CD4-positive, alpha-beta T cell treated with Interleukin-4 for 4 hours (primary cell): ENCODE data around the gene CACNA2D4.
A peak's percentile ranks its signal among the peaks of the same experiment; 100 is the strongest.
"Not testable (repeated sequence)": the region's sequence is repeated elsewhere in the genome, so short reads cannot be mapped to it uniquely, and the experiment has no call there.

Experiments
- DNase-seq: peaks from one replicate; pipeline ENCODE4 v3.0.0-alpha.2; 2020

The CACNA2D4 gene, protein sequence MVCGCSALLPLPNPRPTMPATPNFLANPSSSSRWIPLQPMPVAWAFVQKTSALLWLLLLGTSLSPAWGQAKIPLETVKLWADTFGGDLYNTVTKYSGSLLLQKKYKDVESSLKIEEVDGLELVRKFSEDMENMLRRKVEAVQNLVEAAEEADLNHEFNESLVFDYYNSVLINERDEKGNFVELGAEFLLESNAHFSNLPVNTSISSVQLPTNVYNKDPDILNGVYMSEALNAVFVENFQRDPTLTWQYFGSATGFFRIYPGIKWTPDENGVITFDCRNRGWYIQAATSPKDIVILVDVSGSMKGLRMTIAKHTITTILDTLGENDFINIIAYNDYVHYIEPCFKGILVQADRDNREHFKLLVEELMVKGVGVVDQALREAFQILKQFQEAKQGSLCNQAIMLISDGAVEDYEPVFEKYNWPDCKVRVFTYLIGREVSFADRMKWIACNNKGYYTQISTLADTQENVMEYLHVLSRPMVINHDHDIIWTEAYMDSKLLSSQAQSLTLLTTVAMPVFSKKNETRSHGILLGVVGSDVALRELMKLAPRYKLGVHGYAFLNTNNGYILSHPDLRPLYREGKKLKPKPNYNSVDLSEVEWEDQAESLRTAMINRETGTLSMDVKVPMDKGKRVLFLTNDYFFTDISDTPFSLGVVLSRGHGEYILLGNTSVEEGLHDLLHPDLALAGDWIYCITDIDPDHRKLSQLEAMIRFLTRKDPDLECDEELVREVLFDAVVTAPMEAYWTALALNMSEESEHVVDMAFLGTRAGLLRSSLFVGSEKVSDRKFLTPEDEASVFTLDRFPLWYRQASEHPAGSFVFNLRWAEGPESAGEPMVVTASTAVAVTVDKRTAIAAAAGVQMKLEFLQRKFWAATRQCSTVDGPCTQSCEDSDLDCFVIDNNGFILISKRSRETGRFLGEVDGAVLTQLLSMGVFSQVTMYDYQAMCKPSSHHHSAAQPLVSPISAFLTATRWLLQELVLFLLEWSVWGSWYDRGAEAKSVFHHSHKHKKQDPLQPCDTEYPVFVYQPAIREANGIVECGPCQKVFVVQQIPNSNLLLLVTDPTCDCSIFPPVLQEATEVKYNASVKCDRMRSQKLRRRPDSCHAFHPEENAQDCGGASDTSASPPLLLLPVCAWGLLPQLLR

DNA sequence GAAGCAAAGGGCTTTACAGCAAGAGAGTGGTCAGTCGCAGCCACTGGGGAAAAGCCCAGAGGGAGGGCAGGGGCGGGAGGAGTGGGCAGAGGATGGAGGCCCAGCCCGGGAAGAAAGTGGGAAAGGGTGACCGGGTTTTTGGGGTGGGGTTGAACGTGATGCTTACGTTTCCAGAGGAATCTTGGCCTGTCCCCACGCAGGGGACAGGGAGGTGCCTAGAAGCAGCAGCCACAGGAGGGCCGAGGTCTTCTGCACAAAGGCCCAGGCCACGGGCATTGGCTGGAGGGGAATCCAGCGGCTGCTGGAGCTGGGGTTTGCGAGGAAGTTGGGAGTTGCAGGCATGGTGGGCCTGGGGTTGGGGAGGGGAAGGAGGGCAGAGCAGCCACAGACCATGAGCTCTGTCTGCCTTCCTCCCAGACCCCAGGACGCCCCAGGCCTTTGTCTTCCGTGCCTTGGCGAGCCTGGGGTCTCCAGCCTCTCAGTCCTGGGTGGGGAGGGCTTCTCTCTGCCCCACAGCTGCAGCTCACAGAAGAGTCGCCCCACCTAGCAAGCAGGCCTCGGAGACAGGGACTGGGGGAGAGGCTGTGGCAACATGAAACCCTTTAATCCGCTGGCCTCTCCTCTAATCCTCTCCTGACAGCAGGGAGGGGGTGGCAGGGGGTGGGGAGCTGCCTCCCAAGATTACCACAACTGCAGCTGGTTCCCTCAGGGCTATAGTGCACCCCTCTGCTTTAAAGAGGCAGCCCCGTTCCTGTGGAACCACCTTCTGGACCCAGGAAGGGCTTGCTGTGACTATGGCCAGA, at the start of gene CACNA2D4:
Gene CACNA2D4 (minus strand): TSS at position 572 of the 803 bp plus-strand sequence. CDS start 179 bp downstream, at position 393.
- DNase-seq = no peak

DNA sequence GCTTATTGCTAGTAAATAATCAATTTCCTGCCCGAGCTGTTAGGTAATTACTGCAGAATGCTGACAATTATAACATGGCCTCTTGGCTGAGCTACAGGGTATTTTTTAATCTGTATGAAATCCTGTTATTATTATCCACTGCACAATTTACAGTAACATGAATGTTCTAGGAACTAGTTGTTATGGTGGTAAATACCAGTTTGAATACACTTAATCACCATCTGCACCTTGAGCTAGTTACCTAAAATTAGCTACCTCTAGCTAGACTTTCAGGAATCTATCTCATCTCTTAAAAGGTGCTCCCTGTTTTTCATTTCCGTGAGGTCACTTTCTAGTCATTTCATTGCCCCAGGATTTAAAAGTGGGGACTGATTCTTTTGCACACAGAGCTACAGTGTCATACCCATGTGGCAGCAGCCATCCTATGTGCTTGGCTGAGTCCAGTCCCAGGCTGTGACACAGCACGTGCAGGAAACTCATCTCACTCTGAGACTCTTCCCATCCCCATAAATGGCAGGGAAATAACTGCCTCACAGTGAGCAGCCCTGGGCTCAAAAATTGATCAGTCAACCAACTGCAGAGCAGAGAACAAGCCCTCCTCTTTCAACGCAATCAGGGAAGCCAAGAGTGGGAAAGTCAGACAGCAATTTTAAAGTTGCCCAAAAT, 48.2 kb upstream of the CACNA2D4 start:
- DNase-seq = no peak

DNA sequence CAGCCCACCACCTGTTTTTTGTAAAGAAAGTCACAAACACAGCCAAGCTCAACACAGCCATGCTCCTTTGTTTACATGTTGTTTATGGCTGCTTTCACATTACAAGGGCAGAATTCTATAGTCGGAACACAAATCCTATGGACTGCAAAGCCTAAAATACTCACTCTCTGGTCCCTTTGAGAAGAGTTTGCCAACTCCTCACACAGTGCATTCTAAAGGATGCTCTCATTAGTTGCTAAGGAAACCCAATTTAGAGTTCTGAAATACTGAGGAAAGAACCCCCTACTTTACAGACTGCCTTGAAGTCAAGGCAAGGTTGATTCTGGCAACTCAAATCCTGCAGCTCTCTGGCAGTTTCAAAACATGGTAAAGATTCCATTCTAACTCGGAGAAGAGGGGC, 47.5 kb upstream of the CACNA2D4 start:
- DNase-seq = no peak

DNA sequence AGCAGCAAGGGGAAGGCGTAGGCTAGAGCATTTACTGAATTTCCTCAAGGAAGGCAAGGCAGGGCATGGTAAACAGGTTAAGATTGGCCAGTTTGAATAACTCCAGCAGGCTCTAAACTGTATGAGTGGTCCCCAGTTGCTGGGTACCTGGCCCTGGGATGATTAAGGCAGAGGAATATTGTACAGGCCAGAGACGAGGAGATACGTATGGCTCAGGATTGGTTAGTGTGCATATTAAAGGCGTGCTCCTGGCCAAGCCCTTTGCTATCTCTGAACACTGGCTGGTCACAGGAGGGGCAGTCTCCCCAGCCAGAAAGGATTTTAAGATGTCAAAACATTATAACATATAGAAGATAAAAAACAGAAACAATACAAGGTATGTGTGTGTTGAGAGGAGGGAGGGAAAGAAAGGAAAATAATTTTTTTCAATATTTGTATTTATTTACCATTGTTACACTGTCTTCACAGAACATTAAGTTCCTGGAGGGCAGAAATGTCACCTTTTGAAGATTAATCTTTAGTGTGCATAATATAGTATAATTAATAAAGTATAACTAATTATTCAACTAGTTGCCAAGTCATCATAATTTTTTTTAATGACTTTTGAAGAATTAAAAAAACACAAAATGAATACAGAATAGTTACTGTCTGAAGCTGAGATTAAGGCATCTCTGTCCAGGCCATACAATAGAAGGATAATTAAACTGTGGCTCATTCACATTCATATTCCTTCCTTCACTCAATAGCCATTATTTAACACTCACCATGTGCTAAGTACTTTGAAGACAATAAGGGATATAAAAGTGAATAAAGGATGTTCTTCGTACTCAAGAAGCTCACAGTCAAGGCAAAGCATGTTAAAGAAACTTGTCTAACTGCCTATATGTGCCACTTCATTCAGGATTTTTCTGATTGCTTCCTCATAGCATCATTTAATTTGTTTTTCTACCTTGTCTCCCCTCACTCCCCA, 43.9 kb upstream of the CACNA2D4 start:
- no peak for DNase-seq

DNA sequence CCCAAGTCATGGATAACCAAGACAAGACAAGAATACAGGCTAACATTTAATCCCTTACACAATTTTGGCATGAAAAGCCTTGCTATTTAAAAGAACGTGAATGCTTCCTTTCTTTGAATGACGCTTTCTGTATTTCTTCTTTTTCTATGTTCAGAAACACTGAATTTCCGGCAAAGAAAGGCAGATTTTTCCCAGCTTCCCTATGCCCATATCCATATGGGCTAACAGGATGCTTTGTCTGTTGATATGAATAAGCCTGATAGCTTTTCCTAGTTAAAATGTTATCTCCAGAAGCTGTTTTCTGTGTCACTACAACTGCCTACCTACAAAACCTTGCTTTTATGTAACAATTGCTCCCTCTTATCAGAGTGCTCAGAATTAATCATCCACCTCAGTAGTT, 38.3 kb upstream of the CACNA2D4 start:
- no peak for DNase-seq

DNA sequence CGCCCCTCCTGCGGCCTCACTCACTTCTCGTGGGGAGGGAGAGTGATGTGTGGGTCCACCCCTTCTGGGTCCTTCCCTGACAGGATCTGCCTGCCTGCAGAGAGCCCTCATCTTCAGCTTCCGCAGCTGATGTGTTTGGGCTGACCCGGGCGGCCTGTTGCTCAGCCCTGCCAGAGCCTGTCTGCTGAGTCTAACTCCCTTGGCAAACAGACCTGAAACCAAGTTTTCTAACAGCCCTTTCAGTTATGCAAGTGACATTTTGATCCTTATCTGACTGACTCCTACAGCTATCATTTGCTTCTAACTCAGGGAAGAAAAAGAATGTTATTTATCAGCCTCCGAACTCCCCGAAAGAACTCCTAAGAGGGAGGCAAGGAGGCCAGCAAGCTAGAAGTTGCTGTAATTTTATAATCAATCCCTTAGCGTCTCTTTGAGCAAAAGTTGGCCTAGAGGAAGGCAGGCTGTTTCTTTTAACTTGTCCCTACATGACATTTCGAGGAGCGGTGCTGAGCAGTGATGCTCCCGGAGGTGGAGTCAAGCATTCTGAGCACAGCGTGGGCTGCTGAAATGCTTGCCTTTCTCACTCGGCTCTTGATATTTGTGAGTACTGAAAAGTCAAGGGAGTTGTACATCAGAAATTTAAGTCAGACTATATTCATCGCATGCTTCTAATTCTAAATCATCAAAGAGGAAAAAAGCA, 31.5 kb upstream of the CACNA2D4 start:
- DNase-seq = no peak

DNA sequence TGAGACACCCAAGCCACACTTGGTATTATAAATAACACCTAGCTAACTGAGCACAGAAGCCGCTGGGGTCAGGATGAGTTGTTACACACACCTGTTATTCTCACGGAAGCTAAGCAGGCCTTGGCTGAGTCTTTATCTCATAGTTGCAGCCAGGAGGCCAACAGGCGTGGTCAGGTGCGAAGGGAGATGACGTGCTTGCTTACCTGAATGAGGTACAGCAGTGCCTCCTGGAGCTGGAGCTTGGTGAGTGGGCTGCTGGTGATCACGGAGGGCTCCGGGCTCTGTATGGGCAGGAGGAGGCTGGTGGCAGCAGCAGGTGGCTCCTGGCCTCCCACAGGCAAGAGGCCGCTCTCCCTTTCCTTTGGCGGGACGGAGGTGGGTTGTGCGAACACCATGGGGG, 30.4 kb upstream of the CACNA2D4 start:
- DNase-seq = no peak

DNA sequence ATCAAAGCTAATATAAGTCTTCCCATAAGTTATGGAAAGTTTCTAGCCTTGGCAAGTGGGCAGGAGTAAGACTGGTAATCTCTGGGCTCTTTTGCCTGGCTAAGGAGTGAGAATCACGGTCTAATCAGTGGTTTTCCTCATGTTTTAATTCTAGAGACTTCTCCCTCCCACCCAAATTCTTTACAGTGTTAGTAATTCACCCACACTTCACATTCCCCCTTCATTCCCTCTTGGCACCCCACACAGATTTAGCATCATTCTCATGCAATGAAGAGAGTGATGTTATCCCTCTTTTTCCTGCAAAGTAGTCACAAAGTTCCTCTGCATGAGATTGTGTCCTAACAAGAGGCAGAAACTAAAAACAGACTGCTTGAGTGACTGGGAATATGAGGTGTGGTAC, 28.6 kb upstream of the CACNA2D4 start:
- DNase-seq = no peak

DNA sequence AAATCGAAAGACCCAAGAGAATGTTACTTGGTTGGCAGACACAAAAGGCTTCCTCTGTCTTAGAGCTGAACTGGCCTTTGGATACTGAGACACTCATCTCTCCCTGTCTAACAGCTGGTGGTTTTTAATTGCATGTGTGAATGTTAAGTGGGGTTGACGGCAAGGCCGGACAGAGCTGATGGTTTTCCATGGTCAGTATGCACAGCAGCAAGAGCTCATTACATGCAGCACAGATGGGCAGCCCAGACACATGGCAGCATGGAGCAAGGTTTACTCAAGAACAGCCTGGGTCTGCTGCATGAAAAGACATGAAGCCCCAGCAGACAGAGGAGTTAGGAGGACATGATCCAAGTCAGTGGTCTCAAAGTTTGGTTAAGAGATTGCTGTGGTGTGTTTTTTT, 27.8 kb upstream of the CACNA2D4 start:
- DNase-seq = no peak

DNA sequence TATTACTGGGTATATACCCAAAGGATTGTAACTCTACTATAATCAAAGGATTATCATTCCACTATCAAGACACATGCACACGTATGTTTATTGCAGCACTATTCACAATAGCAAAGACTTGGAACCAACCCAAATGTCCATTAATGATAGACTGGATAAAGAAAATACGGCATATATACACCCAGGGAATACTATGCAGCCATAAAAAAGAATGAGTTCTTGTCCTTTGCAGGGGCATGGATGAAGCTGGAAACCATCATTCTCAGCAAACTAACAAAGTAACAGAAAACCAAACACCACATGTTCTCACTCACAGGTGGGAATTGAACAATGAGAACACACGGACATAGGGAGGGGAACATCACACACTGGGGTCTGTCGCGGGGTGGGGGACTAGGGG, 27.1 kb upstream of the CACNA2D4 start:
- not testable (repeated sequence) for DNase-seq

DNA sequence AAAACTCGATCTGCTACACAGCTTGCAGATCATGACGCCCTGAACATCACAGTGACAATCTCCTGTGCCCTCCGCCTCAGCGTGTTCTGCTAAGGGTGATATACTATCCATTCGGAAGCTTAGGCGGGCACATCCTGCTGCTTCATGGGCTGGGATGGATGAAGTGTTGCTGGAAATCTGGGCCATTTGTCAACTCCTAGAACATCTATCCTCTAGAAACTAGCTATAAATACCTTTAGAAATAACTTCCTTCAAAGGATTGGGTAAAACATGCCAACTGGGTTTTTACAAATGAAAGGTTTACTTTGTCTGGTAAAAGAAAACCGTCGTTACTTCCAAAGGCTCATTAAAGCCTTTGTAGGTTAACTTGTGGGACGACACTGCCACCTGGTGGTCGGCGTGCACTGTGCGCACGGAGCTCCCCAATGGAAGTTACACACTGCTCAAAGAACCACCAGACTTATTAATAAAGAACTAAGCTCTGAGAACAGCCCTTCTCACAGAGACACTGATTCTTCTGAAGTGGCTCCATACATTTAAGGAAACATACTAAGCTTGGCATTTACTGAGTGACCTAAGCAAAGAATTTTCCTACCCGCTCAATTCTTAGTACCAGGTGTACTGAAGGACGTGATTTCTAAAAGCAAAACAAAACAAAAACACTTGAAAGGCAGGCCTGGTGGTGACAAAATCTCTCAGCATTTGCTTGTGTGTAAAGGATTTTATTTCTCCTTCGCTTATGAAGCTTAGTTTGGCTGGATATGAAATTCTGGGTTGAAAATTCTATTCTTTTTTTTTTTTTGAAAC, 21.6 kb upstream of the CACNA2D4 start:
- DNase-seq = peak; percentile 88

DNA sequence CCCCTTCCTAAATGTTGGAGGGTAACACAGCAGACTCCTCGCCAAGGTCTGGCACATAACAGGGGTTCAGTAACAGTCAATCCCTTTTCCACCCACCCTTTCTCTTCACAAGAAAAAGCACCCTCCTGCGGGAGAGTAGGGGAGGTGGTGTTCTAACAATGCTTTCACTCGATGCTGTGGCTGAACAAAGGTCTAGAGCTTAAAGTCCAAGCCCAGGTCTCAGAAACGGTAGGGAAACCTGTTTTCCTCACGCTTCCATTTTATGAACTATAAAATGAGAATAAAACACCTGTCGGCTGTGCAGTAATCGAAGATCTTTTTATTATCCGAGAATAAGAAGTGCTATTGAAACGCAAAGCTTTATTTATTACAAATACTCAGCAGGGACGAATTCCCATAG, 20.9 kb upstream of the CACNA2D4 start:
- no peak for DNase-seq

DNA sequence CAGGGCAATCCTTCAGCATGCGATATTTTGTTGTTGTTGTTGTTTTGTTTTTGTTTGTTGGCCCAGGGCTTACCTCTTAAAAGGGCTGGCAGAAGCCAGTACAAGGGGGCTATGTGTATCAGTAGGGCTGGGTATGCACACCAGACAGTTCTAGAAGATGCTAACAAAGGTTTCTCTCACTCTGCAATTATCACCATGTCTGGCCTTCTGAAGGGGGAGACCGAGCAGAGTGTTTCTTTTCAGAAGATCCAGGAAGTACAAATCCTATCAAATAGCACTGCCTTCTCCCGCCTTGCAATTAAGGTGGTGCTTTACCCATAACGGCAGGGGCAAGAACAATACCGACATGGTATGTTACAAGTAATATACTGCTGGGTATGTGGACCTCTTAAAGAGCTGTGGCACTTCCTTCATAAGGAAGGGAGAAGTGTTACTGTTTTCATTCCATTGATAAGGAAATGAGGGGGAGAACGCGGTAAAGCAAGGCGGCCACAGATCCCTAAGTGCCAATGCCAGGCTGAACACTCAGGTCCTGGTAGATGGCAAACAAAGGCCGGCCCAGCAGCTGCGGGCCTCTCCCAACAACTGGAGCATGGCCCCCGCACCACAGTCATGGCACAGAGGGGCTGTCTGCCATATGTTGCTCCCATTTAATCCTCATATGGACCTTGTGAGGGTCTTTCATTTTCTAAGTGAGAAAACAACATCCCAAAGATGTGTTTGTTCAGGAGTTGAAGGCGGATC, 19.2 kb upstream of the CACNA2D4 start:
- DNase-seq = no peak

DNA sequence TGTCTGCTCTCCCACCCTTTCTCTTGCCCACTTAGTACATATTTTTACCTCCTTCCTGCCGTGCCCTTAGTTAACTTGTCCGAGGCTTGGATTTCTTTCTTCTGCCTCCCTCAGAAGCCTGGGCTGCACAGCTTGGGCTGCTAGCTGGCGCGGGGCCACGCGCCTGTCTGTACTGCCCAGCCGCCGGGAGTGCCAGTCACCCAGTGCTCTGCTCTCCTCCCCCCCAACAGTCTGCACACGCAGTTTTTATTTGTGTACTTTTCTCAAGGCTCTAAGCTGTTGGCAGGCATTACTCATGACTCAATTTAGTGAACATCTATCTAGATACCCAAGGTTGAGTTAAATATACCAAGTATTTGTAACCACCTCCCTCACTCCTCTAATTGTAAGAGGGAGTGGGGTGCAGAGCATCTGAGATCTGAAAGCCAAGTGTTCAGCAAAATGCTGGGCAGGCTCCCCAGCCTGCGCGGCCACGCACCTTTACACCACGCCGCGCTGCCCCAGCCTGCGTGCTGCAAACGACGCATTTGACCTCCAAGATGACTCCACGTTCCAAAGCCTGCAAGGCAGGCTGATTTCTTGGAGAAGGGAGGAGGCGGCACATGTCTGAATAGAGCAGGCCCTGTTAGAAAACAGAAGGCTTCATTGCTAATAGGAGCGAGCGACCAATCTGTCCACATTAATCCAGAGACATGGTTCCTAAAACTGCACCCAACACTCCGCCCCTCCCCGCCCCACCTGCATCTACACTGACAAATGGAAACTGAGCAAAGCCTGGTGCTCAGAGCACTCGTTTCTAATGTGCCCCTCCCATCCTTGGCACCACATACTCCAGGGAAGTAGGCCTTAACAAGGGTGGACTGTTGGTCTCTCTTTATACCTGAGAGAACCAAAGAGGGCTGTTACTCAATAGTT, 18.2 kb upstream of the CACNA2D4 start:
- no peak for DNase-seq

DNA sequence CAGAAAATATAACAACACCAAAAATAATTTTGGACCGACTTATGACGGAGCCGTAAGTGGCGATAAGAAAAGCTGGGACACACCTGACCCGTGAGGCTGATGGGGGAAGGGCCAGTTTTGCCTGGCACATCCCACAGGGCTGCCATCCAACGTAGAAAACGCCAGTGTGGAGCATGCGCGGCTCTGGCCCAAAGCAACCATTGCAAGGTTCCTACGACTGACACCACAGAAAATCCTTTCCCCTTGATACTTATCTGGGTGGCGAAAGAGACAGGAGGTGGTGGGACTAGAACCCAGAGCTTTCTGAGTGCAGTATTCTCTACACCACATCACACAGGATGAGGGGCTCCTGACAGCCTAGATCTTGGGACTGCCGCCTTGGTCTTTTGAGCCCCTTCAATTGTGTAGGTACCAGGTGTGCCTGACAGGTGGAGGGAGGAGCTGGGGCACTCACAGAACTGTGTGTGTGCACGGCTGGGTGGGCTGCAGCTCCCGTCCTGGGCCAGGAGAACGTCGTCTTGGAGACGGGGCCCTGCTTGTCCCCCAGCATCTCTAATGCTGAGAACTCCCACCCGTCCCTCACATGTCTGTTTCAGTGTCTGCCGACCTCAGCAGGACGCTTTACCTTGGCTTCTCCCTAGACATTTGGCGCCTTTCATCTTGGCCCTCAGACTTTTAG, 17.4 kb upstream of the CACNA2D4 start:
- no peak for DNase-seq

DNA sequence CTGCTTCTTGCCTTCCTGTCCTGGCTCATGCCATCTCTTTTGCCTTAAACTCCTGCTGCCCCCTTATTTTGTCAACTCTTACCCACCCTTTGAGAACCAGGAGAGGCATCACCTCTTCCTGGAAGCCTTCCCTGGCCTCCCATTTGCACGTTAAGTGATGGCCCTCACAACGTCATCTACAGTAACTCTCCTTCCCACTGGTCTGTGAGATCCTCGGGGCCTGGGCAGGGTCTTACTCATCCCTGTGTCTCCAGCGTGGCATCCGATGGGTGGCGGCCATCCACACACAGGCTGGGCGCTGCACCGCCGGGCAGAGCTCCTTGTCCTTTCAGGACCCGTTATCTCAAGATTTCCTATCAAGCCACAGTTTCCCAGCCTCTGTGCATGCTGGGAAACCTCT, 16.8 kb upstream of the CACNA2D4 start:
- no peak for DNase-seq

DNA sequence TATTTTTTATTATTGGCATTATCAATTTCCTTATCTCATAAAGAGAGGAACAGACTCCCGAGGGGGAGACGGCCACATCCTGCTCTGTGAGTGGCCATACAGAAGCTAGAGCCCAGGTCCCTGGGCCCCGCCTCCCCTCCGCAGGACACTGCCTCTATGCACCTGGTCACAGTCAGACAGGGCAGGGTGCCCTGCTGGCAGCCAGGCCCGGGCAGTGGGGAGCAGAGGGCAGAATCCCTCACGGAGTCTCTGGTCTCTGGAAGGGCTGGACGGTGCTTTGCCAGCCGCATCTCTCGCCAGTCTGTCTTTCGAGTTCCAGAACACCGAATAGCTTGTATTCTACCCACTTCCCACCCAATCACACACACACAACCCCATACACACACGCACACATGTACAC, 16.4 kb upstream of the CACNA2D4 start:
- DNase-seq = no peak
